Stomach (tissue), 9 donors: ENCODE results near the gene CAPRIN1. TPM values are rescaled to one million over a fixed set of nuclear protein-coding genes. Genes with fewer than 3 reads are reported as not detected.

ENCODE experiments used
- DNase-seq, 2 donors: peaks; one replicate each; pipeline versions ENCODE4 v3.0.0 to v3.0.0-alpha.2; 2013 to 2019
- H3K27ac ChIP-seq, 5 donors: fragments of 200-600 bp in 4 of 5; sonication (generic) in 4 of 5; one replicate each; pipeline ENCODE4 v1.5.1; 2013 to 2019; ENCODE audit warnings: mild to moderate bottlenecking in 1 of 5, moderate library complexity in 1 of 5
- H3K27me3 ChIP-seq, 3 donors: fragments of 200-600 bp; sonication (generic); one replicate each; pipeline ENCODE4 v1.5.1; 2017 to 2019; ENCODE audit warnings: mixed run types in 1 of 3
- H3K36me3 ChIP-seq, 4 donors: fragments of 200-600 bp; sonication (generic); 1 replicate in 3 of 4; 2 replicates in 1 of 4; pipeline ENCODE4 v1.5.1; 2016 to 2019
- H3K4me1 ChIP-seq, 4 donors: fragments of 200-600 bp; sonication (generic); one replicate each; pipeline ENCODE4 v1.5.1; 2016 to 2019
- H3K4me3 ChIP-seq, 4 donors: fragments of 200-600 bp; sonication (generic) in 3 of 4; one replicate each; pipeline ENCODE4 v1.5.1; 2016 to 2019; ENCODE audit warnings: mild to moderate bottlenecking in 1 of 4
- H3K9me3 ChIP-seq, 4 donors: fragments of 200-600 bp; sonication (generic); one replicate each; pipeline ENCODE4 v1.5.1; 2016 to 2019
- CTCF ChIP-seq, 7 experiments: fragments of 450-650 bp in 4 of 7; fragments of 200-600 bp in 3 of 7; sonication (generic) in 3 of 7; IDR thresholded peaks; one replicate each; pipeline ENCODE4 v1.5.1; 2016 to 2019; ENCODE audit warnings: antibody characterized with exemption in 7 of 7, control low read depth in 2 of 7, mild to moderate bottlenecking in 1 of 7
- EP300 ChIP-seq: sonication (generic); formaldehyde crosslinking; IDR thresholded peaks from one replicate; pipeline ENCODE4 v1.6.1; 2017; ENCODE audit warnings: antibody characterized with exemption
- POLR2A ChIP-seq, 4 donors: fragments of 450-650 bp; IDR thresholded peaks; one replicate each; pipeline ENCODE4 v1.6.1; 2016; ENCODE audit warnings: antibody characterized with exemption in 4 of 4, control low read depth in 2 of 4, mild to moderate bottlenecking in 1 of 4, moderate library complexity in 1 of 4
- POLR2AphosphoS5 ChIP-seq, 3 donors: sonication (generic); formaldehyde crosslinking; IDR thresholded peaks; one replicate each; pipeline ENCODE4 v1.6.1; 2016; ENCODE audit warnings: antibody characterized with exemption in 3 of 3
- WGBS, 5 donors: extraction: QIAGEN DNeasy Blood & Tissue Kit in 3 of 5; methylation state at CpG; one replicate each; pipeline versions ENCODE4 v1.1.5 to v1.1.7; 2013 to 2018; 5-methylcytosine and 5-hydroxymethylcytosine counted together
- intact Hi-C: fragments of 100-400 bp; cut with DNase I; formaldehyde crosslinking; loops from one replicate; pipeline ENCODE4 v1.15.1; 2023; ENCODE audit warnings: low total_unique reads
- polyA plus RNA-seq, 3 donors: library from polyadenylated mRNA; stranded (reverse); fragments of 200-250 nt; gene quantifications; one replicate each; pipeline ENCODE4 v1.2.3, GENCODE V29; 2013
- total RNA-seq, 5 donors: library from RNA; depleted of rRNA; stranded (reverse); fragments of >200 nt; gene quantifications; one replicate each; pipeline versions ENCODE4 v1.1.0 to v1.2.3, GENCODE V29; 2014 to 2016
- donor health status: healthy with polysubstance abuse.
- donor health status: Bipolar disorder and iron deficiency.
- donor health status: healthy.

The CAPRIN1 gene
- total and polyA plus RNA-seq, 8 donors, result 57.2 to 290 (median 101) TPM

GRCh38 chr11:34033399-34033798, 18.1 kb upstream of the CAPRIN1 start:
- no peak for TF ChIP-seq POLR2A (IDR thresholded peaks at IDR 0.05)
- TF ChIP-seq POLR2AphosphoS5 (IDR thresholded peaks at IDR 0.05), result no peak
- no peak for TF ChIP-seq CTCF (IDR thresholded peaks at IDR 0.05)
- no peak for TF ChIP-seq EP300
- intact Hi-C loops, result no loop called here
- H3K27me3 ChIP-seq, result no peaks in the 10 kb centered on the region
- DNase-seq, result no peak
- H3K27ac ChIP-seq, result no peak overlapping the region
- H3K9me3 ChIP-seq, result no peaks in the 10 kb centered on the region
- no peaks in the 10 kb centered on the region for H3K36me3 ChIP-seq
- H3K4me1 ChIP-seq, result peaks cover 5 to 12% (median 9%) of the 10 kb centered on the region in 4 donors
- WGBS, 5 donors, result 95 to 100% (median 97%) methylated on average over 2 of the region's 2 CpGs
- H3K4me3 ChIP-seq, result no peak overlapping the region

- WGBS, 5 donors, result 77 to 87% (median 81%) methylated on average over 6 of the region's 6 CpGs
- TF ChIP-seq CTCF (IDR thresholded peaks at IDR 0.05) (no peak), POLR2AphosphoS5 (IDR thresholded peaks at IDR 0.05) (no peak), POLR2A (IDR thresholded peaks at IDR 0.05) (no peak), EP300 (no peak)
Observed at GRCh38 chr11:34034053-34034452, 17.5 kb upstream of the CAPRIN1 start.

GRCh38 chr11:34036456-34036855, 15.1 kb upstream of the CAPRIN1 start:
- 93 to 100% (median 93%) methylated on average over 1 of the region's 1 CpG for WGBS, 5 donors
- H3K36me3 ChIP-seq, result no peaks in the 10 kb centered on the region
- no peak for DNase-seq
- H3K4me3 ChIP-seq, result no peak overlapping the region
- H3K27ac ChIP-seq, result no peak overlapping the region
- H3K9me3 ChIP-seq, result no peaks in the 10 kb centered on the region
- no peak for TF ChIP-seq POLR2A (IDR thresholded peaks at IDR 0.05)
- no peak for TF ChIP-seq POLR2AphosphoS5 (IDR thresholded peaks at IDR 0.05)
- TF ChIP-seq EP300, result no peak
- TF ChIP-seq CTCF (IDR thresholded peaks at IDR 0.05), result no peak
- H3K4me1 ChIP-seq, result no peaks in the 10 kb centered on the region
- intact Hi-C loops, result no loop called here
- H3K27me3 ChIP-seq, result no peaks in the 10 kb centered on the region

More at GRCh38 chr11:34034053-34034452, 17.5 kb upstream of the CAPRIN1 start:
- peak in 1 of 2 donors; percentile 32 for DNase-seq
- intact Hi-C loops, result no loop called here
- Histone ChIP-seq H3K4me1 (peaks cover 0 to 6% (median 3%) of the 10 kb centered on the region in 4 donors), H3K27ac (no peak overlapping the region), H3K36me3 (no peaks in the 10 kb centered on the region), H3K27me3 (no peaks in the 10 kb centered on the region), H3K9me3 (no peaks in the 10 kb centered on the region), H3K4me3 (no peak overlapping the region)

- Histone ChIP-seq H3K27ac (no peak overlapping the region), H3K4me3 (no peak overlapping the region), H3K36me3 (no peaks in the 10 kb centered on the region), H3K27me3 (no peaks in the 10 kb centered on the region), H3K9me3 (no peaks in the 10 kb centered on the region), H3K4me1 (no peaks in the 10 kb centered on the region)
- 88 to 100% (median 94%) methylated on average over 2 of the region's 2 CpGs for WGBS, 5 donors
- TF ChIP-seq CTCF (IDR thresholded peaks at IDR 0.05), result no peak
- TF ChIP-seq POLR2A (IDR thresholded peaks at IDR 0.05), result no peak
- TF ChIP-seq EP300, result no peak
- no peak for TF ChIP-seq POLR2AphosphoS5 (IDR thresholded peaks at IDR 0.05)
- intact Hi-C loops, result no loop called here
- no peak for DNase-seq
Observed at GRCh38 chr11:34037016-34037415, 14.5 kb upstream of the CAPRIN1 start.
